Glomerular endothelial cell (primary cell): ENCODE results near the gene CCDC191. TPM values are rescaled to one million over a fixed set of nuclear protein-coding genes. Genes with fewer than 3 reads are reported as not detected.

Source experiments
- DNase-seq: peaks from one replicate; pipeline ENCODE4 v3.0.0-alpha.2; 2011; ENCODE audit warnings: low read depth, low spot score; ENCODE audit errors: extremely low read depth
- total RNA-seq: library from RNA; depleted of rRNA; stranded (reverse); fragments of >200 nt; gene quantifications from 2 replicates; pipeline ENCODE4 v1.2.3, GENCODE V29; 2015

Gene CCDC191
- 1.5 and 4.8 TPM in 2 replicates for total RNA-seq

- peak; percentile 95 for DNase-seq
Measured at GRCh38 chr3:114056130-114057010, at the start of gene CCDC191, which contains the start of gene QTRT2. TSS of gene CCDC191 (minus strand) at chr3:114056526. CDS start at chr3:114056466, 60 bp downstream. TSS of gene QTRT2 (plus strand) at chr3:114056737. CDS start at chr3:114065258, 8,521 bp downstream.

- no peak for DNase-seq
Measured at GRCh38 chr3:114104414-114104813, 48.1 kb upstream of the CCDC191 start.

GRCh38 chr3:114103858-114104257 lies 47.5 kb upstream of the CCDC191 start:
- DNase-seq = no peak

GRCh38 chr3:114103181-114103580 lies 46.9 kb upstream of the CCDC191 start:
- DNase-seq = no peak

- DNase-seq = no peak
Measured at GRCh38 chr3:114101101-114101500, 44.8 kb upstream of the CCDC191 start.

- DNase-seq = no peak
Measured at GRCh38 chr3:114095796-114096195, 39.5 kb upstream of the CCDC191 start.

- no peak for DNase-seq
Measured at GRCh38 chr3:114093596-114093995, 37.3 kb upstream of the CCDC191 start.

GRCh38 chr3:114093016-114093380 lies 36.7 kb upstream of the CCDC191 start:
- DNase-seq = no peak

- DNase-seq = no peak
Measured at GRCh38 chr3:114092151-114093015, 36.1 kb upstream of the CCDC191 start.

- DNase-seq = no peak
Measured at GRCh38 chr3:114089675-114090074, 33.3 kb upstream of the CCDC191 start.

GRCh38 chr3:114086356-114086755 lies 30.0 kb upstream of the CCDC191 start:
- DNase-seq = no peak

GRCh38 chr3:114083112-114083511 lies 26.8 kb upstream of the CCDC191 start:
- DNase-seq = no peak

GRCh38 chr3:114081037-114081436 lies 24.7 kb upstream of the CCDC191 start:
- DNase-seq = no peak

- DNase-seq = no peak
Measured at GRCh38 chr3:114080201-114080600, 23.9 kb upstream of the CCDC191 start.

GRCh38 chr3:114079761-114080160 lies 23.4 kb upstream of the CCDC191 start:
- DNase-seq = no peak

- DNase-seq = no peak
Measured at GRCh38 chr3:114078126-114078525, 21.8 kb upstream of the CCDC191 start.

- DNase-seq = no peak
Measured at GRCh38 chr3:114076711-114077110, 20.4 kb upstream of the CCDC191 start.

- DNase-seq = no peak
Measured at GRCh38 chr3:114071786-114072185, 15.5 kb upstream of the CCDC191 start.

- no peak for DNase-seq
Measured at GRCh38 chr3:114068336-114068735, 12.0 kb upstream of the CCDC191 start.

- DNase-seq = no peak
Measured at GRCh38 chr3:114067804-114068203, 11.5 kb upstream of the CCDC191 start.

GRCh38 chr3:114060906-114061655 lies 4.8 kb upstream of the CCDC191 start:
- no peak for DNase-seq
